GM21717 (cell line): ENCODE measurements around the gene ST6GALNAC5.
"Not testable (repeated sequence)": the region's sequence is repeated elsewhere in the genome, so short reads cannot be mapped to it uniquely, and the experiment has no call there.

Experiments
- ATAC-seq: cut with Tn5 transposase; IDR thresholded peaks from one replicate; pipeline ENCODE4 v1.9.1; 2021; ENCODE audit warnings: mild to moderate bottlenecking, moderate library complexity; ENCODE audit not compliant: unreplicated experiment

Gene ST6GALNAC5

DNA sequence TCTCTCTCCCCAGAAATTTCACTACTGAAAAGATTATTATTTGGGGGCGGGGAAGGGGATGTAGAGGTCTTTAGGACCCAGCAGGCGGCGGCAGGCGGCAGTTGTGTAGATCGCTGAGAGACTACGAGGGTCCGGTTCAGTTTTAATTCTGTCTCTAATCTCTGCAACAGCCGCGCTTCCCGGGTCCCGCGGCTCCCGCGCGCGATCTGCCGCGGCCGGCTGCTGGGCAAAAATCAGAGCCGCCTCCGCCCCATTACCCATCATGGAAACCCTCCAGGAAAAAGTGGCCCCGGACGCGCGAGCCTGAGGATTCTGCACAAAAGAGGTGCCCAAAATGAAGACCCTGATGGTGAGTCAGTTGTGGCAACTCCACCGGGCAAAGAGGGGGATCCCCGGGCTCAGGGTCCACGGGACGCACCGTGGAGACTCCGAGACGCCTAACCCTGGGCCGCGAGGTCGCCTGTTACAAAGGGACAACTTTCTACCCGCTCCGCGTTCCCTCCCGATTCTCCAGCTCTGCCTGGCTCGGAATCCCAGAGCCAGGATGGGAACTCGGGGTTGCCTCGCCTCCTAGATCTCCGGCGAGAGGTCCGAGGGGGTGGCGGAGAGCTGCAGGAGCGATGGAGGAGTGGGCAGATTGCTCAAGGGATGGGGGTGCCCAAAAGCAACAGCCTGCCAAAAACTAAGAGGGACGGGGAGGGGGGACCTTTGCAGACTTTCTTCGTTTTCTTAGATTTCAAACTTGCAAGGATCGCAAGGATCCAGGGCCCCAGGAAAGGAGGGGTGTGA lies at the start of gene ST6GALNAC5:
Gene ST6GALNAC5, plus strand, starts transcription at position 139 of the 789 bp plus-strand sequence.
- no peak for ATAC-seq

DNA sequence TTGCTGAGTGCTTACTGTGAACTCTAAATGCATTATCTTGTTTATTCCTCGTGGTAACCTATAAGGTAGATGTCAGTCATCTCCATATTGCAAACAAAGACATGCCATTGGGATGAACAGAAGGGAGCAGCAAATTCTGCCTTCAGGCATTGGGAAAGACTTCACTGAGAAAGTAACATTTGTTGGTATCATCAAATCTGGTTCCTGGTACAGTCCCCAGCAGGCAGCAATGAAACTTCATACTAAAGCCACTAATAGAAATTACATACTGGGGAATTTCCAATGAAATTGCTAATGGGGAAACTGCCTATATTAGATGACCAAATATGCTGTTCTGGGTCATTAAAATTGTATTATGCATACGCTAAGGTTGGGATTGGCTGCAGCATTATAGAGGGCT lies 47.3 kb upstream of the ST6GALNAC5 start:
- ATAC-seq = no peak

- not testable (repeated sequence) for ATAC-seq
These were observed 44.3 kb upstream of the ST6GALNAC5 start for GRCh38 chr1:76822961-76823360.

- ATAC-seq = no peak
These were observed 43.2 kb upstream of the ST6GALNAC5 start for GRCh38 chr1:76824106-76824505.

DNA sequence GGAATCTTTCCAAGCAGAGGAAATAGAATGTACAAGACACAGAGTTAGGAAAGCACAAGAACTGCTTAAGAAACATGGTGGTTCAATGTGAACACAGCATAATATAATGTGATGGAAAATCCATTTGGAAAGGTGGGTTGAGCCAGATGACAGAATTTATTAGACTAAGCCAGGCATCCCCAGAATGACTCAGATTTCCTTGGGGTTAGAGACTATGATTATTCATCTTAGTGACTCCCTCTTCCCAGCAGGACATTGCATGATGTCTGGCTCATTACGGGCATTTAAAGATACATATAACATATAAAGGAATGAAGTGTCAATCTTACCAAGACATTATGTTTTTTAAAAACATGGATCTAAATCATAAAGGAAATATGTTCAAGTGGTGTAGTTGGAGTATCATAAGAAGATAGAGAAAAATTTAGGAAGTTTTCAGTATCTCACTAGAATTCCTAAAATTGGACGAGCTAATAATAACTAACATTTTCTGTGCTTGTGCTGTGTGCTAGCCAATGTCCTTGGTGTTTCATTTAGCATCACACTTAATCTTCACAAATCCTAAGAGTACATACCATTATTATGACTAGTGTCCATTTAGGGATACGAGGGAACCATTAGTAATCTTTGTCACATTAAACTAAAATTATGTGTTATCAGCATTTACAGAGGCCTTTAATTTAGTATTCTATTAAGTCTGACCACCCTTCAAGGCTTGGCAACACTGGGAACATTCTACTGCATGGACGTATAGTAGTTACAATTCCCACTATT lies 41.0 kb upstream of the ST6GALNAC5 start:
- ATAC-seq = no peak

DNA sequence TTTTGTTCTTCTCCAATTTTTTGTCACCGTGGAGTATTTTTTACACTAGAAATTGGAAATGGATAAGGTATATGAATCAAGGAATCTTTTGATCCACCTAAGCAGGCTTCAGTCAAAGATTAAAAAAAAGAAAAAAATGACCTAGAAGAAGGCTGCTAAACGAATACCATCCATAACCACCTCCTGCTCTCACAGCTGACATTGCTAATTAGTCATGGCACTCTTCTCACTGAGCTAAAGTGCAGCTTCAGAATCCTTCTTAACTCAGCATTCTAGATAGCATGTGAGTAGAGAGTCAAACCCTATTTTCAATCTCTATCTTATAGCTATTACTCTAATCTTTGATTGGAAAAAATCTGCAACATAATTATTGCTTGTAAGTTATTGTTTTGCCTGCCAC lies 40.2 kb upstream of the ST6GALNAC5 start:
- ATAC-seq = no peak

DNA sequence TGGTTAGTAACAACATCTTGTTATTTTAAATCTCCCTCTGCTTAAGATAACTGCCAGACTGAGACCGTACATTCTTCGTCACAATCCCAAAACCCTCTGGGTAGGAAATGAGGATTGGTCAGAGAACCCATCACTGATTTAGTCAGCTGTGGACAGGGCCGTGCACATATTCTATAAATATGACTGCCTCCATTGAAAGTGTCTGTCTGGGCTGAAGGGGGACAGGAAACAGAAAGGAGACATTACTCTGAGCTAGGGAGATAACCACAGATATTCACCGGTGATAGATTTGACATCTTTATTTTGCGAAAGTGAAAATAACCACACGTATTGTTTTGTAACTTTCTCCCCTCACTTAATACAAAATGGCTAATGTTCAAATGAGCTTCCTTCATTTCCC lies 36.9 kb upstream of the ST6GALNAC5 start:
- ATAC-seq = peak; percentile 76

DNA sequence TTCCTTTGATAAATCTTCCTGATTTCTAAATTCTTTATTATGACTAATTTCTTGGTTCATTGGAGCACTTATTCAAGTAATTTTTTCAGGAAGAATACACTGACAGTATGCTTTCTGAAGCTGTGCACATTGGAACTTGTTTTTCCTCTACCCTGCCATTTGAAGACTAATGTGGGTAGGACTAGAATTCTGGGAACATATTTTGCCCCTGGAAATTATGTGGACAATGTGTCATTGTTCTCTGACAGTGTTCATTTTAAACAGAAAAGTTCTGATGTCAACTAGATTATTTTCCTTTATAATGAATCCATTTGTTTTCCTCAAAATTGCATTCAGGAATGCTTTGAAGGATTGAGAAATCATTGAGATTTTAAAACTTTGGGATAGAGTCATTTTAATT lies 34.8 kb upstream of the ST6GALNAC5 start:
- ATAC-seq = no peak

DNA sequence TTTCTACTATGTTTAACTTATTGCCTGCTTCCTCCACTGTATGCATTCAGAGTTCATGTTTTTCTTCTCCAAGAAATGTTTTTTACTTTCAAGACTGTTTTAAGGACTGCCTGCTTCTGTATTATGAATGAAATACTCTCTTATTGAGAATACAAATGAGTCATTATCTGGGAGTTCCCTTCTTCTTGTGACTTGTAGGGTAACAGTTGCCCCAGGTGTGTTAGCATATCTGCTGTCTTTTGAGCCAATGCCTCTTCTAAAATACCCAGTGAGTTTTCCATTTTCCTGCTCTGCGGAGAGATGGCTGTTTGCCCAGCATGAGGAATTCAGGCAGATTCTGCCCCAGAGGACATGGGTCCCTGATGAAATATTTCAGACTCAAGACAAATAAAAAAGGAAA lies 34.1 kb upstream of the ST6GALNAC5 start:
- no peak for ATAC-seq

DNA sequence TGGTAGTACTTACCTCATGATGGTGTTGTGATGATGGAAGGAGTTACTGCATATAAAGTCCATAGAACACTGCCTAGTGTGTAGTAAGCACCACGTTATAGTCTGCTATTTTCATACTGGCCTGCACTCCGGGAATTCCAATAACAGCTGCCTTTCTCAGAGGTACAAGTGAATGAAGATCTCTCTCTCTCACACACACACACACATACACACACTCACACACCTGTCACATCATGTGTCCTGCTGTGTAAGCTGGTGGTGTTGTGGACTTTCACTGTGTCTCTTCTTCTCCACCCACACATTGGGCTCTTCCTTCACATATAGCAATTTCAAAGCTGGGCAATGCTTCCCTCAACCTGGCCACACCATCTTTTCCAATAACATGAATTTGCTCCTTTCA lies 33.4 kb upstream of the ST6GALNAC5 start:
- ATAC-seq = no peak

- ATAC-seq = no peak
These were observed 32.1 kb upstream of the ST6GALNAC5 start for GRCh38 chr1:76835203-76835602.

DNA sequence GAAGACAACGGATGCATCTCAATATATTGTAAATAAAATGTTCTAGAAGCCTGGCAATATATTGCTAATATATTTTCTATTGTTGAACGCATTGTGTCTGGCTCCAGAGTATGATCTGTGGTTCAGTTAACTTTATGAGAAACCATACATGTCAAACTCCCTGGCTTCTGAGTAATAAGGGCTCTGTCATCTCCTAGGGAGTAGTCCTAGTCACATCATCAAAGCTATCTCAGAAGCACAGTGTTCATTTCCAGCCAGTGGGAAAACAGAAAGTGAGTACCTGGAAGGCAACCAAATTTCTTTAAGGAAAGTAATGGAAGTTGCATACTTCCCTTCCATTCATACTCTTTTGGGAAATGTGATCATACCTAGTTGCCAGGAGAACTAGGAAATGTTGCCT lies 27.0 kb upstream of the ST6GALNAC5 start:
- no peak for ATAC-seq

DNA sequence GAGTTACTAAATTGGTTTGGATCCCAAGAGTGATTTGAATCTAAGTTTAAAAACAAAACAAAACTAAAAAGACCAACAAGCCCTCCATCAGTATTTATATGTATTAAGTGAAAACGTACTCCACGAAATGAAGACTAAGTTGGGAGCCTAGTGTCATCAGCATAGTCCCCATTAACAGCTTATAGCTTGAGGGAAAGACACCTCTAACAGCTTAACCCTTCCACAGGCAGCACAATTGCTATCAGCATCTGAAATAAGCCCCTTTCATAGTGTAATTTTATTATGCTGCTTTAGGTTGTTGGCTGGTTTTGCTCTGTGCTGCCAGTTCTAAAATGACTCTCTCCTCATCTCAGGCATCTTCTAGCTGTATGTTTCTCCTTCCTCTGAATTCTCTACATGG lies 25.8 kb upstream of the ST6GALNAC5 start:
- ATAC-seq = no peak

- peak; percentile 59 for ATAC-seq
These were observed 23.3 kb upstream of the ST6GALNAC5 start for GRCh38 chr1:76843821-76844464.

DNA sequence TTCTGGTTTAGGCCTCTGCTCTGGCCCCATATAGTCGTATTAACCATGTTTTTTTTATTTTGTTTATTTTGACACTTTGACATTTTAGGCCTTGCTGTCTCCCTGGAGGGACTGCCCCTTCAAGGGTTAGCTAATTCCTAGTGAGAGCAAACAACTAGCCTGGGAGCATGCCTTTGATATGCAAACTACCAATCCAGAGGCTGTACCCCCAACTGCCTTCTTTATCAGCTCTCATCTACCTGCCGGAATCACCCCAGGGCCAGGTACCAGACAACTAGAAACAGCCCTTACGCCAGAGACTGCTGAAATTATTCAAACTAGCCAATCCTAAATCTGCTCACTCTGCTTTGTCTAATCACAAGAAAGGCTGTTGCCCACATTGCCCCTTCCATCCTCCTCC lies 13.0 kb upstream of the ST6GALNAC5 start:
- no peak for ATAC-seq

DNA sequence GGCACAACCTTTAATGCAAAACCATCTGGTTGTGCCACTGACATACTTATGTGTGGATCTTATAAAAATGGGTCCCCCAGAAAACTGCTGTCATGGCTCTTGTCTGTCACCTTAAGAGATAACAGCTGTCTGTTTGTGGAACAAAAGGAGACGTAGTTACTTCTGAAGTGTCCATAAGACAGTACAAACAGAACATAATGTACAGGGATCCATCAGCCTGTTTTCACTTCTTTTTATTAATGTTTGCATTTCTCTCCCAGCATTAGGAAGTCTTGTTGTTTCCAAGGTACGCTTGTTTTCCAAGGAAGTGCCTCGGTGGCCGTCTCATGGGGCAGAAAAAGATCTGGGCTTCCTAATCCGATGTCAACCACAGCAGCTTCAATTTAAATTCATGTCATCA lies 11.2 kb upstream of the ST6GALNAC5 start:
- no peak for ATAC-seq

GRCh38 chr1:76857138-76857537 lies 10.1 kb upstream of the ST6GALNAC5 start:
- ATAC-seq = no peak

GRCh38 chr1:76857973-76858372 lies 9.3 kb upstream of the ST6GALNAC5 start:
- ATAC-seq = no peak

- no peak for ATAC-seq
These were observed 6.1 kb upstream of the ST6GALNAC5 start for GRCh38 chr1:76861149-76861548.

DNA sequence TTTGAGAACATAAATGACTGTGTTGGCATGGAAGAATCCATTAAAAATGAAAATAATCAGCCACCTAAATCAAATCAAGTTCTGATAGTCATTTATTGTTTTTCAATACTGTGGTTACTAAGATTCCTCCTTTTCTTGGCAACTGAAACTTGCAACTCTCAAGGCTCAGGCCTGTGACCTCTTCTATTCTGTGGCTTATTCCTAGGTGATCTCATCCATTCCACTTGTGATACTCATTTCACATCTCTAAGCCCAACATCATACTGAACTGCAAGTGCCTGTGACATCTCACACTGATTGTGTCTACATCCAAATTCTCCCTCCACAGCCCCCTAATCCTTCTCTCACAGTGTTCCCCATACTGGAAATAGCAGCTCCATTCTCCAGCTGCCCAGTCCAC lies 4.8 kb upstream of the ST6GALNAC5 start:
- ATAC-seq = no peak

DNA sequence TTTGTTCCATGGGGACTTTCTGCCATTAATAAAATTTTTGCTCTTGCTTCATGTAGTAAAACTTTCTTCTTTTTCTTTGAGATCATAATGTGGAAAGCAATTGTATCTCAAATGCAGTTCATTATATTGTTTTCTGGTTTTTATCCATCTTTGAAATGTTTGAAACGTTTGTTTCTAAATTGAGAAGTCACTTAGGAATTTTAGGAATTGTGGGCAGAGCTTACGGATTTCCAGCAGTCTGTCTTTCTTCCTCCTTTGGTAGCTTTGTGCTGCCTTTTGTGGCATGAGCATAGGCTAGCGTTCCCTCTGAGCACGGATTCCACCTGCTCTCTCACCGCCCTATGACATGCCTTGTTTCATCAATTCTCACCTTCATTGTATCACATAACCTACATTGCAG lies 2.9 kb upstream of the ST6GALNAC5 start:
- no peak for ATAC-seq
